HuH-7 (cell line): ENCODE results near the gene UBL5.
A peak's percentile ranks its signal among the peaks of the same experiment; 100 is the strongest.
"Not testable (repeated sequence)": the region's sequence is repeated elsewhere in the genome, so short reads cannot be mapped to it uniquely, and the experiment has no call there.

Source experiments
- DNase-seq: peaks from one replicate; pipeline ENCODE4 v3.0.0; 2011; ENCODE audit warnings: low spot score

Gene UBL5

DNA sequence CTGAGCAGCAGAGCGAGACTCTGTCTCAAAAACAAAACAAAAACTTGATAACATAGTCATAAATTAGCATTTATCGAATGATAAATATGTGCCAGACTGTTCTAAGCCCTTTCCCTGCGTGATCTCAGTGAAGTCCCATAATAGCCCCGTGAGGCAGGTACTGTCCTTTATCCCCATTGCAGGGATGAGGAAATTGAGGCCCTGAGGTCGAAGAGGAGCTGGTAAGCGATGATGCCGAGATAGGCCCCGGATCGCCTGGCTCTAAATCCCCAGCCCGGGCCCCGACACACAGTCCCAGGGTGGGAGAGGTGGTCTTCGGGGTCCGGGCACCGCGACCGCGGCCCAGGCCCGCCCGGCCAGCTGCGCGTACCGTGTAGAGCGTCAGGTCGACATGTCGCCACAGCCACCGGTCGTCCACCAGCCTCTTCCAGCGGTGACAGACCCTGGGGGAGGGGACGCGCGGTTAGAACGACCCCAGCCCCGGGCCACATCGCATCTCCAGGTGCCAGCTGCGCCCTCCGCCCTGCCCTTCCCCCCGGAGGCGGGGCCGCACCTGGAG is 9.5 kb upstream of the UBL5 start:
- no peak for DNase-seq

DNA sequence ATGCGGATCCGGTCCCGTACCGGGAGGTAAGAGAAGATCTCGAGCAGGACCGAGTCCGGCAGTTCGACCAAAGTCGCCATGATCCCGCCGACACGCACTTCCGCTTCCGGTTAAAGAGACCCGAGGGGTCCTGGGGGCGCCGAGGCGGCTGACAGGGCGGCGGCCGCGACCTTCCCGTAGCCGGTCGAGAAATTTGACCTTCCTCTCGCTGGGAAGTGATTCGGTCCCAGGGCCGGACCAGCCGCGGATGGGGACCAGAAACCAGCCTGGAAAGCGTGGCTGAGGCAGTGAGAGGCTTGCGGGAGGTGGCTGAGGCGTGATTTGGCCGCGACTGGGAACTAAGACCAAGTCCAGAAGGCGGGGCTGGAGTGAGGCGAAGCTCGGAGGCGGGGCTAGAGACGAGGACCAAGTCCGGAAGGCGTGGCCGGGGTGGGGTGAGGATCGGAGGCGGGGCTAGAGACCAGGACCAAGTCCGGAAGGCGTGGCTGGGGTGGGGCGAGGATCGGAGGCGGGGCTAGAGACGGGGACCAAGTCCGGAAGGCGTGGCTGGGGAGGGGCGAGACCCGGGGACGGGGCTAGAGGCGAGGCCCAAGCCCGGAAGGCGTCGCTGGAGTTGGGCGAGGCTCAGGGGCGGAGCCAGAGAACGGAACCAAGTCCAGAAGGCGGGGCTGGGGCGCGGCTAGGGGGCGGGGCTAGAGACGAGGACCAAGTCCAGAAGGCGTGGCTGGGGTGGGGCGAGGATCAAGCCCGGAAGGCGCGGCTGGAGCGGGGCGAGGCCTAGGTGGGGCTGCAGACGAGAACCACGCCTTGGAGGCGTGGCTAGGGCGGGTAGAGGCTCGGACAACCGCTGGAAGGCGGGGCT is 8.8 kb upstream of the UBL5 start, which contains the start of gene FBXL12:
Gene FBXL12, minus strand, starts transcription at position 346 of the 862 bp plus-strand sequence. Its CDS starts 266 bp downstream, at position 80.
- peak; percentile 77 for DNase-seq

DNA sequence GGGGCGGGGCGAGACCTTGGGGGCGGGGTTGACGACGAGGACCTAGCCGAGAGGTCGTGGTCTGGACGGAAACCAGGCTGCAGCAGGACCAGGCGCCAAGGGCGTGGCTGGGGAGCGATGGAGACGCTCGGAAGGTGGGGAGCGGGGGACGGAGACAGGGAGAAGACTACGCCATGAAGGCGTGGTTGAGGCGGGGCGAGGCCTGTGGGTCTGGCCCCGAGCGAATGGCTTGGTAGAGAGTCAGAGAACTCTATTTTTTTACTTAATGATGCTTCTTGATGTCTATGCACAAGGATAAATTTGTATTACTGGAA is 8.2 kb upstream of the UBL5 start:
- DNase-seq: no peak

DNA sequence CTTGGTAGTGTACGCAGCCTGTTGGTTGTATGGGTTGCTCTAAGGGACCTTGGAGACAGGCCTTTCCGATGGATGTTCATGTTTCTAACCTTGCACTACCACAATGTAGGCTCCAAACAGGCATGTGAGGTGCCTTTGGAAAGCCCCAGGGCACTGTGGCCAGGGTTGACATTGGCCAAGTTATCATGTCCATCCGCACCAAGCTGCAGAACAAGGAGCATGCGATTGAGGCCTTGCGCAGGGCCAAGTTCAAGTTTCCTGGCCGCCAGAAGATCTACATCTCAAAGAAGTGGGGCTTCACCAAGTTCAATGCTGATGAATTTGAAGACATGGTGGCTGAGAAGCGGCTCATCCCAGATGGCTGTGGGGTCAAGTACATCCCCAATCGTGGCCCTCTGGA is 7.7 kb upstream of the UBL5 start:
- not testable (repeated sequence) for DNase-seq

DNA sequence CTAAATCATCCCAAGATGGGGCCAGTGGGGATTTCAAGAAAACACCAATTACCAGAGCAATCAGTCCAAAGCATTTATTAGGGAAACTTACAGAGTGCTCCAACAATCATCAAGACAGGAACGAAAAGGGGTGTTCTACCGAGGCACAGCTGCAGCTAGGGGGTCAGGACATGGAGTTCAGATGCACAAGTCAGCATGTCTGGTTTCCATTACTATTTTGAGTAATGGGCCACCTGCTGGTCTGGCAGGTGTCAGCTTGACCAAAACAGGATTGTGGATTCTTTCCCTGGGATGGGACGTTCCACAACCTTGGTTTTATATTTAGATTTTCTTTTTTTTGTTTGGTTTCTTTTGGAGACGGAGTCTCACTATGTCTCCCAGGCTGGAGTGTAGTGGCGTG is 3.9 kb upstream of the UBL5 start:
- no peak for DNase-seq

DNA sequence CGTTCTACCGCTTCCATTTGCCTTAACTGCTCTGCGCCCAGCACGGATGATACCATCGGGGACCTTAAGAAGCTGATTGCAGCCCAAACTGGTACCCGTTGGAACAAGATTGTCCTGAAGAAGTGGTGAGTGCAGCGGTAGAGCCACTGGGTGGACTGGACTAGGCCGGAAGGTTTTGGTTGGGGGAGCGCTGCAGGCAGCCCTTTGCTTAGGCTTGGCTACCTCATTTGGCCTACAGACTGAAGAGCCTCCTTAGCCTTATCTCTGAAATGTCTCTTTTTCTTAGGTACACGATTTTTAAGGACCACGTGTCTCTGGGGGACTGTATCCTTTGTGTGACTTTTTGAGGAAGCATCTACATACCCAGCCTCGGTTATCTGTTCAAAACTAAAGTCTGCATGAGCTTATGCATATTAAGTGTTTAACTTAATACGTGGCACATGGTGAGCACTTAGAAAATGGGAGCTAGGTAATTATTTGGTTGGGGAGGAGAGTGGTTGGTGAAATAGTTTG is 889 bp downstream of the UBL5 start:
- no peak for DNase-seq

DNA sequence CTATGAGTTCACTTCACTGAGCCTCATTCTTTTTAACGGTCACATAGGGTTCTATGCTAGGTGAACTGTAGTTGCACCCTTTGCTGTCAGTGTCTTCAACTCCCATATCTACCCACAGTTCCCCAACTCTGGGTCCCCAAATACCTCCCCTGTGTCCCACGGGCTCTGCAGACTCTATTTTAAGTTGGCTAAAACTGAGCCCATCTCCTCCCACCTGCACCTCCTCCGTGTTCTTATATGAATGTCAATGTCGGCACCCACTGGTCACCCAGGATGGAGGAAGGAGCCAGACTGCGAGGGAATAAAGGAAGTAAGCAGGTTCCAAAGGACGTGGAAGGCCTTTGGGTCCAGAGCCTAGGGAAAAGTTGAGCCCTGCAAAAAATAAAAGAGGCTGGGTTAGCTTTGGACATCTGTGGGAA is 6.6 kb downstream of the UBL5 start:
- DNase-seq: no peak

DNA sequence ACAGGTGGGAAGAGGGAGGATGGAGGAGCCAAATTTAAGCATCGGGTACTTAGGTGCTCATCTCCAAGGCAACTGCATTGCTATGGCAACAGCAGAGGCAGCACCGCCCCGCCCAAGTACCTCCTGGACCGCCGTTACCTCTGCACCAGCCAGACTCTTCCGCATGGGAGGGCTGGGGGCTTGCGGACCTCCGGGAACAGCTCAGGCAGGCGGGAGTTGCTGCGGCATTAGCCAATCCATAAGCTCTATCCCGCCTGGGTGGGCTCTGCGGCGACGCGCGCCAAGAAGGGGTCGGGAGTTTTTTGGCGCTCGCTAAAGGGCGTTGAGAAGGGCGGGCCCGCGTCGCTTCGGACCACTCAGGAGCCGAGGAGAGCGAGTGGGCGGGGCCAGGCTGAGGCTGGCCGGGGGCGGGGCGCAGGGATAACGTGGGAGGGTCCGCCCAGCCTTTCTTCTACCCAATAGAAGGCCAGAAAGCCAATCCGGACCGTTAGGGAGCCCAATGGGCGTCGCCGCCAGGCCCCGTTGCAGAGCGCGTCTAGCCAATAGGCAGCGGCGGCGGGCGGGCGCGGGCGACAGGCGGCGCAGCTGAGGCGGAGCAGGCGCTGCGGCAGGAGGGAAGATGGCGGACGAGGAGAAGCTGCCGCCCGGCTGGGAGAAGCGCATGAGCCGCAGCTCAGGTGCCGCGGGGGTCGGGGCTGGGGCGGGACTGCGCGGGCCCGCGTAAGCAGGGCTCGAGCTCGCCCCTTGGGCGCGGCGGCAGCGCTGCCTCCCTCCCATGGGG is 7.2 kb downstream of the UBL5 start, which contains the start of gene PIN1:
Gene PIN1, plus strand, starts transcription at position 593 of the 781 bp plus-strand sequence. Its CDS starts 27 bp downstream, at position 620.
- DNase-seq: peak; percentile 98

DNA sequence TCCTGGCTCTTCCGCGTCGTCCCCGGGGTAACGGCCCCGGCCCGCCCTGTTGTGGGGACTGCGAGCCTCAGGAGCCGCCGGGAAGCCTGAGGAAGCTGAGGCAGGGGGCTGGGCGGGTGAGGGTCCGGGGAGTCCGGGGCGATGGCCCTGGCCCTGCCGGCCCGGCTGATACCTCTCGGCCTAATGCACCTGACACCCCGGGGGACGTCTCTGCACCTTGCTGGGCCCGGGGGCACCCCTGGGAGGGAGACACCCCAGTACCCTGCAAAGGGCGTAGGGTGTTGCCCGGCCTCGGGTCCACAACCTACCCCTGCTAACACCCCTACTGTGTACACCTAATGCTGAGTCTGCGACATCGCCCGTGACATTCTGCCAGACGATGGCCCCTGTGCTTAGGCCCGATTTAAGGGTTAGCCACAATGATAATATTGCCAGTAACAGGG is 7.8 kb downstream of the UBL5 start:
- DNase-seq: no peak

DNA sequence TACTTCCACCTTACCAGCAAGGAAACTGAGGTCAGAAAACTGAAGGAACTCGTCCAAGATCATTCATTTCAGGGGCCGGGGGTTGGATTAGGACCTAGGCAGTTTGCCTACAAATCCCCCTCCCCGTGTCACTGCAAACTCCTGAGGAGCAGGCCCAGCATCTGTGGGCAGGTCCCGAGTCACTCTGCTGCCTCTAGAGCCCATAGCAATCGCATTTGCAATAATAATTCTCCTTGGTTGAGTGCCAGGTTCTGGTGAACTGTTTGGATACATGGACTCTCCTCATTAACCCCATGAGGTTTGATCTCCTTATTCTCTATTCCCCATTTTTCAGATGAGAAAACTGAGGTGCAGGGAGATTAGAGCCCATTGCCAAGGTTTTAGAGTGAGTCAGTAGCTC is 8.3 kb downstream of the UBL5 start:
- no peak for DNase-seq

DNA sequence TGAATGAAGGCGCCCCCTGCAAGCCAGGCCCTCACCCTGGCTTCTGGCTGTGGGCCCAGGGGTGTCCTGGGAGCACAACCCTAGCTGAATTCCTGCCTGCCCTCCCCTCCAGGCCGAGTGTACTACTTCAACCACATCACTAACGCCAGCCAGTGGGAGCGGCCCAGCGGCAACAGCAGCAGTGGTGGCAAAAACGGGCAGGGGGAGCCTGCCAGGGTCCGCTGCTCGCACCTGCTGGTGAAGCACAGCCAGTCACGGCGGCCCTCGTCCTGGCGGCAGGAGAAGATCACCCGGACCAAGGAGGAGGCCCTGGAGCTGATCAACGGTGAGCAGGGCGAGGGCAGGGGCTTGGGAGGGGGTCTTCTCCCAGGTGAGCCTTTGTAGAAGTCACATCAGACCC is 10.6 kb downstream of the UBL5 start:
- no peak for DNase-seq

DNA sequence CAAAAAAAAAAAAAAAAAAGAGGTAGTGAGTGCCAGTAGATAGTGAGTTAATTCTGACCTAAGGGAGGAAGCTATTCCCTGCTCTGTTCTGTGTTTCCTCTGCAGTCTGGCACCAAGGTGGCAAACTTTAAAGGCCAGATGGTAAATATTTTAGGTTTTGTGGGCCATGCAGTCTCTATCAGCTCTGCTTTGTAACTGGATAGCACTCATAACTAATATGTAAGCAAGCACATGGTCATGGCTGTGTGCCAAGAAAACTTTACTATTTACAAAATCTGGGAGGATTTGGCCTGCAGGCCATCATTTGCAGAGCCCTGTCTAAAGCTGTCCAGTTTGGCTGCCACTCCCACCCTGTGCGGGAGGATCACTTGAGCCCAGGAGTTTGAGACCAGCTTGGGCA is 11.7 kb downstream of the UBL5 start:
- DNase-seq: no peak

DNA sequence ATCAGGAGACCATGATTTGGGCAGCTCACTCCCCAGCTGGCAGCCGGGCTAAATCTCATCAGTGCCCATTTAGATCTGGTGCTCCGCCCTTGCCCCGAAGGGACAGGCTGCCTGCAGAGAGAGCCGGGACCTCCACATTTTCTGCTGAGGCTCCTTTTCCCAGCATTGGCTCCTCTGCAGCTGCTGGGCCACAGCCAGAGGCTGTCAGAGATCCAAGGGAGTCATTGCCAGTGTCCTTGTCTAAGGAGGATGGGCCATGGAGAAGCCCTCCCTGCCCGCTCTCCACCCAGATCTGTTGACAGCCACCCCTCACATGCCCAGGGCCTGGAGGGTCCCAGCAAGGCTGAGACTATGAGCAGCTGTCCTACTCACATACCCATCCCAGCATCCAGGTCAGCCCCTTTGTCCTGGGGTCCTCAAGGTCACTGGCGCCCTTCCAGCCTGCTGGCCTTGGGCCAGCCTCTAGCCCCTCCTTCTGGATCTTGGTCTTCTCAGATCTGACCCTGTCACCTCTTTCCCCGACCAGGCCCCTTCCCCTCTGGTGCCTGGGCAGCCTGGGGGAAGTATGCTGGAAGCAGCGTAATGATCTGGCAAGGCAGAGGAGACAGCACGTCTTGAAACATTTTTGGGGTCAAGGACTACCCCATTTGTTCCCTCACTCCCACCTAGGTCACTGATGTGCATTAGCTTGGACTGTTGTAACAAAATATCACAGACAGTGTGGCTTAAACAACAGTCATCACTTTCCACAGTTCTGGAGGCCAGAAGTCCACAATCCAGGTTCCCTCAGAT is 15.3 kb downstream of the UBL5 start:
- DNase-seq: no peak

DNA sequence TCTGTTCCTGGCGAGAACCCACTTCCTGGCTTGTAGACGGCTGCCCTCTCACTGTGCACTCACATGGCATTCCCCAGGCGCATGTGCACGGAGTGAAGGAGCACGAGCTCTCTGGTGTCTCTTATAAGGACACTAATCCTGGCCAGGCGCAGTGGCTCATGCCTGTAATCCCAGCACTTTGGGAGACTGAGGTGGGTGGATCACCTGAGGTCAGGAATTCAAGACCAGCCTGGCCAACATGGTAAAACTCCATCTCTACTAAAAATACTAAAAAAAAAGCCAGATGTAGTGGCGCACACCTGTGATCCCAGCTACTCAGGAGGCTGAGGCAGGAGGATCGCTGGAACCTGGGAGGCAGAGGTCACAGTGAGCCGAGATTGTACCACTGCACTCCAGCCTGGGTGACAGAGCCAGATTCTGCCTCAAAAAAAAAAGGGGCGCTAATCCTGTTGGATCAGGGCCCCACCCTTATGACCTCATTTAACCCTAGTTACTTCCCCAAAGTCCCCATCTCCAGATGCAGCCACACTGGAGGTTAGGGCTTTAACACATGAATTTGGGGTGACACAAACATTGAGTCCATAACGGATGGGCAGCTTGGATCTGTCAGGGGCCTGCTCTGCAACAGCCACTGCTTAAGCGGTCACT is 16.0 kb downstream of the UBL5 start:
- DNase-seq: not testable (repeated sequence)

DNA sequence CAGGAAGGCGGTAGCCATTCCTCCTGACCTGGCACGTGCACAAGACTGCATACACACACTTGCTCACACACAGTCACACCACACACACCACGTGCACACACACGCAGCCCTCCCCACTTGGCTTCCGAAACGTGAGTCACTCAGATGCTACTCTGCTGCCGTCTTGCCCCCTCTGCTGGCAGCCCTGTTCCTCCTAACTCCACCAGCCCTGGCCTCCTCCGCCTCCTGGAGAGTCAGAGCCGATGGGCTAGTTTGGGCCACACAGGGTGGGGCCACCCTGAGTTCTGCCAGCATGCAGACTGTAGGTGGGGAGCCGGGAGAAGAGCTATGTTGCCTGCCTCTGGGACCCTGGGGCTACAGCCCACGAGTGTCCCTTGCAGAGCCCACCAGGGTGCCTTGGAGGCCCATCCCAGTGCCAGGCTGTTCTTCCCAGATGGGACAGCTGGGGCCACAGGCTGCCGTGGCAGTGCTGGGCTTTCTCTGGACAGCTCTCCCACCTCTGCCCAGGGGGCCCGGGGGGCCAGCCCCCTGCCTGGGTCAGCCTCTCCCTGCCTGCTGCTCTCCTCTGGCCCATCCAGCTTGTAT is 19.5 kb downstream of the UBL5 start:
- DNase-seq: peak; percentile 55

DNA sequence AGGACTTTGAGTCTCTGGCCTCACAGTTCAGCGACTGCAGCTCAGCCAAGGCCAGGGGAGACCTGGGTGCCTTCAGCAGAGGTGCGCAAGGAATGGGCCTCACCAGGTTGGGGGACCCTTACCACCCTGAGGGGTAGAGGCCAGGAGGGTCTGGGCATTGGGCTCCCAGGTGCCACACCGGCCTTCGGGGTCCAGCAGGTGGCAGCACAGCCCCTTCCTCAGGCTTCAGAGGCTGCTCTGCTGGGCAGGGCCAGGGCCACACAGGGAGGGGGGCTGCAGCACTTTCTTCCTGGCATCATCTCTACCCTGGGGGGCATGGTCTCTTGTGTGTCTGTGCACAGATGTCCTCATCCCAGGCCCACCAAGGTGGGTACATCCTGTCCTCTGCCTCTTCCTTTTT is 20.3 kb downstream of the UBL5 start:
- DNase-seq: peak; percentile 49

DNA sequence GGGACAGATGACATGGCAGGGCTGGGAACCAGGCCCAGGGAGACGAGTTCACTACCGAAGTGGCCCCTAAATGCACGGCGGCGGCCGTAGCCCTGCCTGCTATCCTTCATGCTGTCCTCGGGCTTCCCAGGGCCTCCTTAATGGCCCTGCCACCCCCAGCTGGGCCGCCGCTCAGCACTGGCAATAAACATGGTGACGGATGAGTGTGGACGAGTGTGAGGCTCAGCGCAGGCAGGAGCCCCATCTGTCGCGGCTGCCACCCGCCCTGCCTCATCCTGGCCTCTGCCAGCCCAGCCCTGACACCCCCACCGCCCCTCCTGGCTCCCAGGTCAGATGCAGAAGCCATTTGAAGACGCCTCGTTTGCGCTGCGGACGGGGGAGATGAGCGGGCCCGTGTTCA is 21.0 kb downstream of the UBL5 start:
- DNase-seq: no peak

DNA sequence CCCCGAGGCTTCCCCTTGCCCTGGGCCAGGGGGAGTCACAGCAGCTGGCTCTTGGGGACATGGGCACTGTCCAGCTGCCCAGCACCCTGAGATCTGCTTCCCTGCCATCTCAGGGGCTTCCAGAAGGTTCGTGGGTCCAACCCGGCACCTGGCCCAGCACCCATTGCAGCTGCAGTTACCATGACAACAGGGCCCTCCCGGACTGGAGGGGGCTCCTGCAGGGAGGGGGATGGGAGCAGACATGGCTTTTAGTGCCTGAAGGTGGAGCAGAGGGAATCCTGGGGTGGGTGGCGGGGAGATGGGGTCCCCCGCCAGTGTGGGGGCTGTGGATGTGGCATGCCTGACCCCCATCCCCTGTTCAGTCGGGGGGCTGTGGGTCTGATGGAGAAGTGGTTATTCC is 22.1 kb downstream of the UBL5 start:
- no peak for DNase-seq

DNA sequence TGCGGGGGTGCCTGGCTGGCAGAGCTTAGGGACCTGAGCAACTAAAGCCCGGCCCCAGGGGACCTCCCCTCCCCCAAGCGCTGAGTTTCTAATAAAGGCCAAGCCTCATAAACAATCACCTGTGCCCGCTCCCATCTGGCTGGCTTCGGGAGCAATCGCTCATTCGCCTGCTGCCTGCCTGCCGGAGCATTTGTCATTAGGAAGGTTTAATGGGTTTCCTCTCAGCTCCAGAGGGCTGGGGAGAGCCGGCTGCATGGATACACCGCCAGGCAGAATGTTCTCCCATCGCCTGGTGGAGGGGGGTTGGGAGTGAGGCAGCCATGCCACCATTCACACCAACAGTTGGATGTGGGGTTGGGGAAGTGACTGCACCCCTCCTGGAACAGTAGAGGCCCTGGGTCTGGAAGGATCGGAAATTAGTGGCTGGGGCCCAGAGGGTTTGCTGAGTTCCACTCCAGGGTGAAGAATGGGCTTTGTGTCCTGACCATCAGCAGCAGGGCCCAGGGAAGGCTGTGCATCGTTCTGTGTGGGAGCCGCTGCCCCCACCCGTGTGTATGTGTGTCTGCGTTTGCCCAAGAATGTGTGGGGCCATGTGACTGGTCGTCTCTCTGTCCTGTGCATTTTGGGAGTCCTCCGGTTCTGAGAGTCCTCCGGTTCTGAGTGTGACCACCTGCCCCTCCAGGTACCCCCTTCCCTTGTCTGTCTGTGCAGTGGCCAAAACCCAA is 22.7 kb downstream of the UBL5 start:
- DNase-seq: no peak

DNA sequence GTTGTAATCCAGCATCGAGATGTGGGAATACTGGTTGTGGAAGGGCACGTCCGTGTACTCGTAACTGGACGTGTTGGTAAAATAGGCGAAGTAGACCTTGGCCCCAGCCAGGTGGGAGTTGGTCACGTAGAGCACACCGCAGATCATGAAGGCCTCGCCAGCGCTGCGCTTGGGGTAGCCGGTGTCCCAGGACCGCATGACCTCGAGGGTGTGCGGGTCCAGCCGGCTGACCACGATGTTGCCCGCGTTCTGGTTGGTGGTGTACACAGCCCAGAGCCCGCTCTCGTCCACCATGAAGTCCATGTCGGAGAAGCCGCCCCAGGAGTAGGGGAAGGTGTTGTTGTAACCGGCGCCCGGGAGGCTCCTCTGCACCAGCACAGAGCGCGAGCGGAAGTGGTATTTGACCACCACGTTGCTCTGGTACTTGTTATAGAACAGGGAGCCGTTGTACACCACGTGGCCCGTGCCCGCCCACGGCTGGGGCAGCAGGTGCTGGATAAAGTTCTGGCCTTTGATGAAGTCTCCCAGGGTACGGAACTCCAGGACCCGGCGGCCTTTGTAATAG is 26.6 kb downstream of the UBL5 start:
- DNase-seq: no peak
